Mesothelial cell of epicardium (in vitro differentiated cells): Measurements from ENCODE around the gene DEFB131A. TPM values are rescaled to one million over a fixed set of nuclear protein-coding genes. Genes with fewer than 3 reads are reported as not detected.
"Not testable (repeated sequence)": the region's sequence is repeated elsewhere in the genome, so short reads cannot be mapped to it uniquely, and the experiment has no call there.

Experiments used
- DNase-seq, 2 experiments: peaks; one replicate each; pipeline ENCODE4 v3.0.0; 2021; ENCODE audit warnings: low spot score in 2 of 2; ENCODE audit not compliant: unreplicated experiment in 2 of 2
- H3K27ac Mint-ChIP-seq: 2 replicates; pipeline ENCODE4 v1.8.0; 2021; ENCODE audit warnings: mixed read lengths
- H3K27me3 Mint-ChIP-seq: 2 replicates; pipeline ENCODE4 v1.8.0; 2021; ENCODE audit warnings: low read depth, mixed read lengths
- H3K36me3 Mint-ChIP-seq: 2 replicates; pipeline ENCODE4 v1.8.0; 2021; ENCODE audit warnings: mixed read lengths
- H3K4me1 Mint-ChIP-seq: 2 replicates; pipeline ENCODE4 v1.8.0; 2021; ENCODE audit warnings: mixed read lengths
- H3K4me3 Mint-ChIP-seq: 2 replicates; pipeline ENCODE4 v1.8.0; 2021; ENCODE audit warnings: mild to moderate bottlenecking, moderate library complexity, mixed read lengths
- H3K9me3 Mint-ChIP-seq: 2 replicates; pipeline ENCODE4 v1.8.0; 2021; ENCODE audit warnings: mixed read lengths
- CTCF ChIP-seq: fragments of 200-600 bp; sonication (generic); IDR thresholded peaks from one replicate; pipeline ENCODE4 v1.5.0; 2021; ENCODE audit warnings: antibody characterized with exemption; ENCODE audit not compliant: unreplicated experiment
- total RNA-seq: library from RNA; stranded (reverse); gene quantifications from 3 replicates; pipeline ENCODE4 v1.2.1, GENCODE V29; 2021

The DEFB131A gene
- total RNA-seq = not detected in 3 replicates

GRCh38 chr4:9444114-9444513 is at the start of gene DEFB131A:
DEFB131A (plus strand) TSS chr4:9444414; CDS start chr4:9444534, 120 bp downstream.
- H3K9me3 Mint-ChIP-seq = peaks cover 33% of the 10 kb centered on the region
- H3K4me1 Mint-ChIP-seq, H3K4me3 Mint-ChIP-seq, H3K36me3 Mint-ChIP-seq, H3K27me3 Mint-ChIP-seq, H3K27ac Mint-ChIP-seq, DNase-seq: not testable (repeated sequence)

- H3K27ac Mint-ChIP-seq, H3K4me3 Mint-ChIP-seq, H3K27me3 Mint-ChIP-seq, DNase-seq, H3K4me1 Mint-ChIP-seq, H3K36me3 Mint-ChIP-seq, H3K9me3 Mint-ChIP-seq: not testable (repeated sequence)
Measured at GRCh38 chr4:9405774-9406173, 38.4 kb upstream of the DEFB131A start.

GRCh38 chr4:9406491-9406890 is 37.7 kb upstream of the DEFB131A start:
- H3K27me3 Mint-ChIP-seq, H3K9me3 Mint-ChIP-seq, DNase-seq, H3K4me3 Mint-ChIP-seq, H3K27ac Mint-ChIP-seq, H3K4me1 Mint-ChIP-seq, H3K36me3 Mint-ChIP-seq: not testable (repeated sequence)

- H3K4me3 Mint-ChIP-seq = no peak overlapping the region
- TF ChIP-seq CTCF = no peak
- no peaks in the 10 kb centered on the region for H3K36me3 Mint-ChIP-seq
- no peak for DNase-seq
- no peak overlapping the region for H3K27ac Mint-ChIP-seq
- H3K9me3 Mint-ChIP-seq = peaks cover 35% of the 10 kb centered on the region
- H3K4me1 Mint-ChIP-seq = no peaks in the 10 kb centered on the region
- peaks cover under 1% of the 10 kb centered on the region for H3K27me3 Mint-ChIP-seq
Measured at GRCh38 chr4:9409793-9410192, 34.4 kb upstream of the DEFB131A start.

GRCh38 chr4:9421884-9422455 is 22.2 kb upstream of the DEFB131A start:
- H3K4me1 Mint-ChIP-seq, H3K36me3 Mint-ChIP-seq, H3K27ac Mint-ChIP-seq: not testable (repeated sequence)

GRCh38 chr4:9425916-9426315 is 18.3 kb upstream of the DEFB131A start:
- H3K36me3 Mint-ChIP-seq, H3K4me3 Mint-ChIP-seq, DNase-seq, H3K27ac Mint-ChIP-seq, H3K27me3 Mint-ChIP-seq, H3K4me1 Mint-ChIP-seq: not testable (repeated sequence)
- H3K9me3 Mint-ChIP-seq = peaks cover 30% of the 10 kb centered on the region

More at GRCh38 chr4:9421884-9422455, 22.2 kb upstream of the DEFB131A start:
- peaks cover 40% of the 10 kb centered on the region for H3K9me3 Mint-ChIP-seq
- not testable (repeated sequence) for H3K27me3 Mint-ChIP-seq, DNase-seq, H3K4me3 Mint-ChIP-seq

GRCh38 chr4:9430061-9430460 is 14.2 kb upstream of the DEFB131A start:
- H3K27me3 Mint-ChIP-seq, H3K4me1 Mint-ChIP-seq, H3K27ac Mint-ChIP-seq, H3K4me3 Mint-ChIP-seq, DNase-seq, H3K36me3 Mint-ChIP-seq: not testable (repeated sequence)
- H3K9me3 Mint-ChIP-seq = peaks cover 21% of the 10 kb centered on the region

GRCh38 chr4:9433320-9433719 is 10.9 kb upstream of the DEFB131A start:
- H3K4me3 Mint-ChIP-seq, H3K4me1 Mint-ChIP-seq, DNase-seq, H3K27me3 Mint-ChIP-seq, H3K36me3 Mint-ChIP-seq, H3K27ac Mint-ChIP-seq: not testable (repeated sequence)
- peaks cover 25% of the 10 kb centered on the region for H3K9me3 Mint-ChIP-seq

- peaks cover 38% of the 10 kb centered on the region for H3K9me3 Mint-ChIP-seq
- DNase-seq, H3K4me3 Mint-ChIP-seq, H3K4me1 Mint-ChIP-seq, H3K36me3 Mint-ChIP-seq, H3K27ac Mint-ChIP-seq, H3K27me3 Mint-ChIP-seq: not testable (repeated sequence)
Measured at GRCh38 chr4:9436728-9437127, 7.5 kb upstream of the DEFB131A start.

- not testable (repeated sequence) for H3K27me3 Mint-ChIP-seq, H3K4me3 Mint-ChIP-seq, H3K4me1 Mint-ChIP-seq, H3K27ac Mint-ChIP-seq, H3K36me3 Mint-ChIP-seq, DNase-seq
- peaks cover 26% of the 10 kb centered on the region for H3K9me3 Mint-ChIP-seq
Measured at GRCh38 chr4:9442355-9442754, 1.9 kb upstream of the DEFB131A start.

GRCh38 chr4:9444681-9445080 is 467 bp downstream of the DEFB131A start:
- not testable (repeated sequence) for H3K27me3 Mint-ChIP-seq, H3K27ac Mint-ChIP-seq, H3K36me3 Mint-ChIP-seq, DNase-seq, H3K4me3 Mint-ChIP-seq, H3K4me1 Mint-ChIP-seq
- peaks cover 27% of the 10 kb centered on the region for H3K9me3 Mint-ChIP-seq

- DNase-seq, H3K4me1 Mint-ChIP-seq, H3K27me3 Mint-ChIP-seq, H3K27ac Mint-ChIP-seq, H3K4me3 Mint-ChIP-seq, H3K36me3 Mint-ChIP-seq: not testable (repeated sequence)
- peaks cover 33% of the 10 kb centered on the region for H3K9me3 Mint-ChIP-seq
Measured at GRCh38 chr4:9452251-9452650, 8.0 kb downstream of the DEFB131A start.

- H3K9me3 Mint-ChIP-seq = peaks cover 23% of the 10 kb centered on the region
- H3K36me3 Mint-ChIP-seq, H3K27ac Mint-ChIP-seq, DNase-seq, H3K4me3 Mint-ChIP-seq, H3K4me1 Mint-ChIP-seq, H3K27me3 Mint-ChIP-seq: not testable (repeated sequence)
Measured at GRCh38 chr4:9454284-9454683, 10.1 kb downstream of the DEFB131A start.

GRCh38 chr4:9455046-9455445 is 10.8 kb downstream of the DEFB131A start:
- not testable (repeated sequence) for H3K4me3 Mint-ChIP-seq, H3K27ac Mint-ChIP-seq, H3K36me3 Mint-ChIP-seq, DNase-seq, H3K27me3 Mint-ChIP-seq, H3K4me1 Mint-ChIP-seq
- peaks cover 24% of the 10 kb centered on the region for H3K9me3 Mint-ChIP-seq
